Trophoblast cell (in vitro differentiated cells and primary cell): ENCODE measurements around the gene SLC13A3.
"Not testable (repeated sequence)": the region's sequence is repeated elsewhere in the genome, so short reads cannot be mapped to it uniquely, and the experiment has no call there.

Source experiments
- DNase-seq, 2 donors: peaks; one replicate each; pipeline ENCODE4 v3.0.0-alpha.2; 2016
- H2AFZ ChIP-seq: 2 replicates; pipeline ENCODE4 v1.6.1; 2013; ENCODE audit warnings: low read length, moderate library complexity, mild to moderate bottlenecking; ENCODE audit not compliant: insufficient read depth, poor library complexity
- H2AK5ac ChIP-seq: 2 replicates; pipeline ENCODE4 v1.6.1; 2013; ENCODE audit warnings: mild to moderate bottlenecking, low read length
- H2BK120ac ChIP-seq: 2 replicates; pipeline ENCODE4 v1.6.1; 2013; ENCODE audit warnings: low read length, mild to moderate bottlenecking, moderate library complexity; ENCODE audit not compliant: insufficient read depth, poor library complexity
- H2BK12ac ChIP-seq: 2 replicates; pipeline ENCODE4 v1.6.1; 2013; ENCODE audit warnings: mild to moderate bottlenecking, low read length, moderate library complexity
- H2BK5ac ChIP-seq: 2 replicates; pipeline ENCODE4 v1.6.1; 2013; ENCODE audit warnings: low read length, low read depth, moderate library complexity, mild to moderate bottlenecking; ENCODE audit not compliant: poor library complexity
- H3K14ac ChIP-seq: 2 replicates; pipeline ENCODE4 v1.6.1; 2013; ENCODE audit warnings: mild to moderate bottlenecking, low read length
- H3K18ac ChIP-seq: 2 replicates; pipeline ENCODE4 v1.6.1; 2013; ENCODE audit warnings: mild to moderate bottlenecking, low read length
- H3K23ac ChIP-seq: 2 replicates; pipeline ENCODE4 v1.6.1; 2013; ENCODE audit warnings: low read length
- H3K27ac ChIP-seq: 2 replicates; pipeline ENCODE4 v1.5.1; 2013; ENCODE audit warnings: low read depth, mild to moderate bottlenecking, inconsistent platforms, low read length, moderate library complexity
- H3K27me3 ChIP-seq: 2 replicates; pipeline ENCODE4 v1.6.1; 2013; ENCODE audit warnings: inconsistent platforms, mild to moderate bottlenecking, low read length, moderate library complexity; ENCODE audit not compliant: insufficient read depth
- H3K36me3 ChIP-seq, 2 experiments: 1 replicate in 1 of 2; 2 replicates in 1 of 2; pipeline ENCODE4 v1.6.1; 2013; ENCODE audit warnings: low read length in 2 of 2, mild to moderate bottlenecking in 2 of 2, moderate library complexity in 1 of 2; ENCODE audit not compliant: insufficient read depth in 2 of 2, control insufficient read depth in 1 of 2
- H3K4ac ChIP-seq: 2 replicates; pipeline ENCODE4 v1.6.1; 2013; ENCODE audit warnings: low read depth, mild to moderate bottlenecking, low read length, moderate library complexity
- H3K4me1 ChIP-seq, 2 experiments: 1 replicate in 1 of 2; 2 replicates in 1 of 2; pipeline ENCODE4 v1.6.1; 2013; ENCODE audit warnings: low read length in 2 of 2, mild to moderate bottlenecking in 2 of 2, moderate library complexity in 1 of 2; ENCODE audit not compliant: insufficient read depth in 2 of 2, control insufficient read depth in 1 of 2
- H3K4me2 ChIP-seq: 2 replicates; pipeline ENCODE4 v1.6.1; 2013; ENCODE audit warnings: inconsistent platforms, mild to moderate bottlenecking, low read length, moderate library complexity
- H3K4me3 ChIP-seq: 2 replicates; pipeline ENCODE4 v1.5.1; 2013; ENCODE audit warnings: mild to moderate bottlenecking, low read depth, low read length, inconsistent platforms
- H3K79me1 ChIP-seq: one replicate; pipeline ENCODE4 v1.6.1; 2013; ENCODE audit warnings: low read length
- H3K79me2 ChIP-seq: 2 replicates; pipeline ENCODE4 v1.6.1; 2013; ENCODE audit warnings: low read length, mild to moderate bottlenecking; ENCODE audit not compliant: control insufficient read depth, insufficient read depth, poor library complexity
- H3K9ac ChIP-seq: 2 replicates; pipeline ENCODE4 v1.6.1; 2013; ENCODE audit warnings: mild to moderate bottlenecking, low read length
- H3K9me3 ChIP-seq: 2 replicates; pipeline ENCODE4 v1.6.1; 2013; ENCODE audit warnings: low read depth, mild to moderate bottlenecking, control low read depth, inconsistent platforms, low read length; ENCODE audit not compliant: insufficient read depth
- H4K12ac ChIP-seq: 2 replicates; pipeline ENCODE4 v1.6.1; 2013; ENCODE audit warnings: low read depth, mild to moderate bottlenecking, low read length, moderate library complexity
- H4K8ac ChIP-seq: 2 replicates; pipeline ENCODE4 v1.6.1; 2013; ENCODE audit warnings: low read depth, mild to moderate bottlenecking, low read length, moderate library complexity
- H4K91ac ChIP-seq: one replicate; pipeline ENCODE4 v1.6.1; 2013; ENCODE audit warnings: low read depth, mild to moderate bottlenecking, low read length, moderate library complexity
- WGBS: extraction: QIAGEN DNeasy Blood & Tissue Kit; methylation state at CpG from one replicate; pipeline ENCODE4 v1.1.7; 2013; ENCODE audit warnings: missing lambda C conversion rate; ENCODE audit not compliant: insufficient read length, insufficient coverage; ENCODE audit errors: extremely low coverage; 5-methylcytosine and 5-hydroxymethylcytosine counted together

Gene SLC13A3

GRCh38 chr20:46677608-46678007, 26.3 kb upstream of the SLC13A3 start:
- Histone ChIP-seq H3K36me3 (peaks cover 6 to 8% of the 10 kb centered on the region in 2 experiments), H3K9me3 (peaks cover under 1% of the 10 kb centered on the region), H3K14ac (no peak overlapping the region), H3K4me3 (no peak overlapping the region), H3K23ac (no peak overlapping the region), H2BK12ac (no peak overlapping the region), H3K27me3 (no peaks in the 10 kb centered on the region), H3K27ac (no peak overlapping the region), H2BK120ac (no peak overlapping the region), H2AK5ac (no peak overlapping the region), H3K79me1 (no peaks in the 10 kb centered on the region), H3K18ac (no peak overlapping the region), H2AFZ (no peak overlapping the region), H4K12ac (no peak overlapping the region), H4K8ac (no peak overlapping the region), H3K79me2 (no peaks in the 10 kb centered on the region), H3K9ac (no peak overlapping the region), H3K4me2 (no peak overlapping the region), H2BK5ac (no peak overlapping the region), H3K4me1 (no peaks in the 10 kb centered on the region), H3K4ac (no peak overlapping the region), H4K91ac (no peak overlapping the region)
- no peak for DNase-seq
- no CpG with 5 or more reads among the region's 5 CpGs for WGBS

GRCh38 chr20:46676649-46677316, 25.5 kb upstream of the SLC13A3 start:
- H4K91ac ChIP-seq, H3K9ac ChIP-seq, H3K4ac ChIP-seq, H3K18ac ChIP-seq, H3K79me2 ChIP-seq, H3K27me3 ChIP-seq, H2AK5ac ChIP-seq, H3K9me3 ChIP-seq, H2AFZ ChIP-seq, H3K4me1 ChIP-seq, H3K27ac ChIP-seq, H3K4me3 ChIP-seq, H3K14ac ChIP-seq, H2BK5ac ChIP-seq, H2BK120ac ChIP-seq, H3K36me3 ChIP-seq, H3K79me1 ChIP-seq, H3K4me2 ChIP-seq, H2BK12ac ChIP-seq, H3K23ac ChIP-seq, H4K12ac ChIP-seq, H4K8ac ChIP-seq, DNase-seq: not testable (repeated sequence)
- no CpG with 5 or more reads among the region's 14 CpGs for WGBS

GRCh38 chr20:46674253-46675083, 23.2 kb upstream of the SLC13A3 start:
- Histone ChIP-seq H3K79me2 (no peaks in the 10 kb centered on the region), H3K9me3 (peaks cover 5% of the 10 kb centered on the region), H4K12ac (no peak overlapping the region), H3K4ac (no peak overlapping the region), H3K23ac (no peak overlapping the region), H3K4me1 (no peaks in the 10 kb centered on the region), H4K91ac (no peak overlapping the region), H2BK12ac (no peak overlapping the region), H4K8ac (no peak overlapping the region), H2AK5ac (no peak overlapping the region), H3K36me3 (no peaks in the 10 kb centered on the region), H3K79me1 (no peaks in the 10 kb centered on the region), H3K27ac (no peak overlapping the region), H3K9ac (no peak overlapping the region), H3K4me2 (no peak overlapping the region), H3K27me3 (no peaks in the 10 kb centered on the region), H2BK120ac (no peak overlapping the region), H3K14ac (no peak overlapping the region), H3K18ac (no peak overlapping the region), H2AFZ (no peak overlapping the region), H3K4me3 (no peak overlapping the region), H2BK5ac (no peak overlapping the region)
- WGBS: no CpG with 5 or more reads among the region's 14 CpGs
- no peak for DNase-seq

DNA sequence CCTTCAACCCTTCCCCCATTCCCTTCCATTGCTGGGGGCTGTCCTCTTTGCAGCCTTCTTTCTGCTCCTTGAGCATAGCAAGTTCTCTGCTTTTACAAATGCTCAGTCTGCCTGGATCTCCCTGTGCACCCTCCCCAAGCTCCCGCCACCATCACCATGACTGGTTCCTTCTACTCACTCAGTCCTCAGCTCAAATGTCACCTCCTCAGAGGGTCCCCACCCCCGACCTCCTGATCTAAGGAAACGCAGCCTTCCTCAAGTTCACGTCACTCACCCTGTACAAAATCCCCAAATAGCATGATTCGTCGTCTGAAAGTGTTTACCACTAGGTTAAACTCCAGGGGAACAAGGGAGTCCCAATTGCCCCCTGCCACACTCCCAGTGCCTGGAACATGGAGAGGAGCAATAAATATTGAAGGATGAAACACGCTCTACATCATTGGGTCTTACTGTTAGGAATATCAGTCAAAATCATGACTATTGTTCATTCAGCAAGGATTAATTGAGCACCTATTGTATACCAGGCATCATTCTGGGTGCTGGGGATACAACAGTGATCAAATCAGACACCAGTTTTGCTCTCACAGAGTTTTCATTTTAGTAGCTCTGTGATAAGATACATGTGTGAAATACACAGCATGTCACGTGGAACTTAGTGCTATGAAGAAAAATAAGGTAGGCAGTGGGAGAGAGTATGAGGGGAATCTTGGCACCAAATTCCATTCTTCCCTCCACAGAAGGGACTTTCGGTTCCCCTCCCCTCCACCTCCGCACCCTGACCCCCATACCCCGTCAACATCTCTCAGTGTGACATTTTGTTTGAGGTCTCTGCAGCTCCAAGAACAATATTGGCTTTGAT, 22.4 kb upstream of the SLC13A3 start:
- Histone ChIP-seq H3K27ac (no peak overlapping the region), H3K9ac (no peak overlapping the region), H4K91ac (no peak overlapping the region), H2BK12ac (no peak overlapping the region), H3K79me1 (no peaks in the 10 kb centered on the region), H3K4me1 (no peaks in the 10 kb centered on the region), H3K23ac (no peak overlapping the region), H4K12ac (no peak overlapping the region), H2BK5ac (no peak overlapping the region), H3K79me2 (no peaks in the 10 kb centered on the region), H3K4me2 (no peak overlapping the region), H2AFZ (no peak overlapping the region), H4K8ac (no peak overlapping the region), H3K18ac (no peak overlapping the region), H3K14ac (no peak overlapping the region), H3K27me3 (no peaks in the 10 kb centered on the region), H3K4me3 (no peak overlapping the region), H3K4ac (no peak overlapping the region), H3K9me3 (peaks cover 5% of the 10 kb centered on the region), H3K36me3 (no peaks in the 10 kb centered on the region), H2AK5ac (no peak overlapping the region), H2BK120ac (no peak overlapping the region)
- no CpG with 5 or more reads among the region's 11 CpGs for WGBS
- no peak for DNase-seq
